Measurements from ENCODE around the gene FH.

GRCh38 chr1:241555526-241555925 is 36.0 kb upstream of the FH start:
- TF ChIP-seq GABPA (IDR thresholded peaks at IDR 0.05; ENCODE audit: low read depth, low read length) (no peak), GABPA (CRISPR knock-in tag; IDR thresholded peaks at IDR 0.05; ENCODE audit: low read depth) (no peak), POLR2AphosphoS5 (IDR thresholded peaks at IDR 0.05; ENCODE audit: low read depth, low read length) (no peak), EZH2 (conservative IDR thresholded peaks at IDR 0.05; ENCODE audit: low read depth, low read length) (no peak), ZNF335 (CRISPR knock-in tag; IDR thresholded peaks at IDR 0.05) (no peak), ZNF792 (CRISPR knock-in tag; IDR thresholded peaks at IDR 0.05) (no peak), MYC (CRISPR knock-in tag; IDR thresholded peaks at IDR 0.05; ENCODE audit: borderline replicate concordance) (no peak), HCFC1 (IDR thresholded peaks at IDR 0.05; ENCODE audit: low read depth, low read length) (no peak), CTCF (CRISPR knock-in tag; IDR thresholded peaks at IDR 0.05) (no peak), NR2F6 (IDR thresholded peaks at IDR 0.05) (no peak), NR2F6 (CRISPR knock-in tag; IDR thresholded peaks at IDR 0.05) (no peak), ZNF512 (CRISPR knock-in tag; IDR thresholded peaks at IDR 0.05) (no peak), TCF7 (IDR thresholded peaks at IDR 0.05; ENCODE audit: low read depth) (no peak), MAX (IDR thresholded peaks at IDR 0.05) (no peak), MYNN (CRISPR knock-in tag; IDR thresholded peaks at IDR 0.05; ENCODE audit: low read depth) (no peak), FOXO4 (CRISPR knock-in tag; conservative IDR thresholded peaks at IDR 0.05) (no peak)
